Measurements from ENCODE around the gene ST6GALNAC4.
"Not testable (repeated sequence)": the region's sequence is repeated elsewhere in the genome, so short reads cannot be mapped to it uniquely, and the experiment has no call there.

Gene ST6GALNAC4

DNA sequence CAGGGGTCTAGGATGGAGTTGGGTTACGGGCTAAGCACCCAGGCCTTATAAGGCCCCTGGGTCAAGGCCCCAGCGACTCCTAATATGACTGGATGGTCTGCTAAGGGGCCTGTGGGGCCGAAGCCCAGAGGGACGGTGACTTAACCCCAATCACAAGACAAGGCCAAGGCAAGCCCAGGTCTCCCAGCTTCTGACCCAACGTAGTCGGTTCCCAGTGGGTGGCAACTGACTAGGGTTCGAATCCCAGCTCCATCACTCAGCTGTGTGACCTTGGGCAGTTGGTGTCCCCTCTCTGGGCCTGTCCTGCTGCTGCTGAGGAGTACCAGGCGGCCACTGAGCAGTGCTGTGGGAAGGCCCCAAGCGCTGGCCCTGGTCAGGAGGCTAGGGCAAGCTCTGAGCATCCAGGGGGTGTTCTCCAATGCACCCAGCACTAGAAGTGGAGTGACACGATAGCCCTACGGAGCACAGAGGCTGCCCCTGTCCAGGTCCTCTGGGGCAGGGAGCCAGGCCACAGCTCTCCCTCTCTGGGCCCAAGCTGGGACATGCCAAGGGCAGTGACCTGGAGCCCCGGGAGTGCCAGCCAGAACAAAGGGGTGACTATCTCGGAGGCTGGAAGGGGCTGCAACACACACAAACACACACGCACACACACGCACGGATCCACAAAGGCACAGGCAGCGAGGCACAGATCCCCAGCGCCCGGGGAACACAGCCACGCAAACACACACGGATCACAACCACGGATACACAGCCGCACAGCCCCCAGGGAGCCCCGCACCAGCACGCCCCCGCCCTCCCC, 39.9 kb downstream of the ST6GALNAC4 start:
- DNase-seq (ENCODE audit: low spot score in 2 of 2): no peak
- Histone ChIP-seq H3K4me3 (no peak overlapping the region), H3K27me3 (ENCODE audit: low read depth) (no peaks in the 10 kb centered on the region), H3K9me3 (no peaks in the 10 kb centered on the region), H3K4me1 (no peaks in the 10 kb centered on the region), H3K36me3 (replicated peaks) (no peaks in the 10 kb centered on the region)
- in situ Hi-C loops (cut with MboI; ENCODE audit: low sequenced_read_pairs): no loop called here

DNA sequence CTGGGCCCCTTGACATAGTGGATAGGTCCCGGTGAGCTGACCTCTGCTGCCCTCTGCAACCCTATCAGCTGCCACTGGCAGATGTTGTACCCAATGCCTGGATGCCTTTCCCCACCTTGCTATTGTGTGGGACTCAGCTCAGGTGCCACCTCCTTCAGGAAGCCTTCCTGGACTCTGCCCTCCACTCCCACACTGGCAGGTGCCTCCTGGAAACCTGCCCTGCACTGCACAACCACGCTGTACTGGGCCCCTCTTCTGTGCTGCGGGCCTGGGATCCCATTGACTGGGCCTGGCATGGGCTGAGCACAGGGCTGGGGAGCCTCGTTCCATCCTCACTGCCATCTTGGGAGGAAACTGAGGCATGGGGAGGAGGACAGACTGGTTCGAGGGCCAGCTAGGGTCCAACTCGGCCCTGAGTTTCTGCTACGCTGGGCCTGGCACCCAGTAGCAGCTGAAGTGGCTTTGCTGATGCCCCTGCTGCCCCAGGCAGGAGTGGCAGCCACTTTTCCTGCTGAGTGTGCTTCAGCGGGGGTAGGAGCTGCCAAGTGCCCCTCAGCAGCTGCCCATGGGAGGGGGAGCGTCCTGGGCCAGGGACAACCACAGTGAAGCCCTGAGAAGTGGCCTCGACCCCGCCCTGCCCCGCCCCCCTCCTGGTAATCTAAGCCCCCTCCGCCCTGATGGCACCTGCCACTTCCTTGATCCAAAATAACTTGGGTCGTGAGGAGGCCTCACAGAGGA, 40.6 kb downstream of the ST6GALNAC4 start:
- in situ Hi-C loops (cut with MboI; ENCODE audit: low sequenced_read_pairs): no loop called here
- Histone ChIP-seq H3K27me3 (ENCODE audit: low read depth) (no peaks in the 10 kb centered on the region), H3K36me3 (replicated peaks) (no peaks in the 10 kb centered on the region), H3K9me3 (no peaks in the 10 kb centered on the region), H3K4me1 (no peaks in the 10 kb centered on the region), H3K4me3 (no peak overlapping the region)
- DNase-seq (ENCODE audit: low spot score in 2 of 2): no peak

DNA sequence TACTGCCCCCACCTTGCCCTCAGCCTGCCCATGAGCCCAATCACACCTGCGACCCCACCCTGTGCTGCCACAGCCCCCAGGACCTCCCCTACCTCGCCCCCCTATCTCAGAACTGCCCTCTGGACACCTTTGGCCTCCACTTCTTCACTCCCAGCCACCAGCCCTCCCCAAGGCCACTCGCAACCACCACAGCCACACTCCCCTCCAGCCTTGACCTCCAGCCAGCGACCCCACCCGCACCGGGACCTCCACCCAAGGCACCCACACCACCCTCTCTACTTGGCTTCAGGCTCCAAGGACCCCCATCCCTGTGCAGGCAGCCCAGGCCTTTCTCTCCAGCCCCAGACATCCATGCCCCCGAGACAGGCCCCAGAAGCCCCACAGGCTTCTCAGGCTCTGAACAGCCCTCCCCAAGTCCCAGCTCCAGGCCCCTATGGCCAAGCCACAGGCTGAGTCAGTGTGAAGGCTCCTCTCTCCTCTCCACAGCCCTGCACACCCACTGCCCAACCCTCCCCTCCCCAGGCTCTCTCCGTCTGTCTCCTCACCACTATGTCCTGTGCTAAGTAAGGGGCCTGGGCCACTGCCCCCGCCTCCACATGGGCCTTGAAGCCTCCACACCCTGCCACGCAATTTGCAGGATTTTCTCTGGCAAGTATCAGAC, 41.4 kb downstream of the ST6GALNAC4 start:
- no peaks in the 10 kb centered on the region for H3K27me3 ChIP-seq (ENCODE audit: low read depth)
- H3K9me3 ChIP-seq: no peaks in the 10 kb centered on the region
- H3K36me3 ChIP-seq (replicated peaks): no peaks in the 10 kb centered on the region
- no peaks in the 10 kb centered on the region for H3K4me1 ChIP-seq
- DNase-seq (ENCODE audit: low spot score in 2 of 2): no peak
- H3K4me3 ChIP-seq: no peak overlapping the region
- in situ Hi-C loops (cut with MboI; ENCODE audit: low sequenced_read_pairs): no loop called here

DNA sequence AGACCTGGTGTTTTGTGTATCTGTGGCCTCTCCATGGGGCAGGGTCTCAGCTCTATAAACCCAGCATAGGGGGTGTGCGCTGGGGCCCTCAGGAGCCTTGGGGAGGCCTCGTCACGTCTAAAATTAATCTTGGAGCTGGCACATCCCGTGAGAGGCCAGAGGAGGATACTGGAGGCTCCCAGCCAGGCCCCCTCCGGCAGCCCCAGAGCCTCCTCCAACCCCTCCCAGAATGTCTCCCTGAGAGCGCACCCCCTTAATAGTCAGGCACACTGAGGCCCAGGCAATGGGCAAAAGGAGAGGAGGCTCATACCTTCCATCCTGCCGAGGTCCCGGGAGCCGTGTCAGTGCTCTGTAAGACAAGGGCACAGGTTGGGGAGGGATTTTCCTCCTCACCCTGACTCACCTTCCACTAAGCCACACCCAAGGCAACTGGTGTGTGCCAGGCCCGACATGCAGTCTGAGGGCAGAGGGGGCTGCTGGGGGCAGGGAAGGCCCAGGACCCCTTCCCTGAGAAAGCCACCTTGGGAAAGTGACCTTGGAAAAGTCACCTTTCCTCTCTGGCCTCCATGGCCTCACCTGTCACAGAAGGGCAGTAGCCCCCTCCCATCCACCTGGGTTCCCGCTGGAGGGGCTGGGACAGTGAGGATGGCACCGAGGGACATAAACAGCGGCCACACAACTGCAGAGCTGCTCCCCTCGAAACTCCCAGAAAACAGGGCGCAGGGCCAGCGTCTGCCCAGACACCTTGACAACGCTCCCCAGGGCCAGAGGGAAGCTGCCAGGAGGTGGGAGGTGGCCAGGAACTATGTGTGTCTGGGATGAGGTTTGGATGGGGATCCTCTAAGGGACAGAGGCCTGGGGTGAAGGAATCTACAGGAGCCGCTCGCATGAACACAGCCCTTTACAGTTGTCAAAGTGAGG, 42.3 kb downstream of the ST6GALNAC4 start:
- Histone ChIP-seq H3K36me3 (replicated peaks) (no peaks in the 10 kb centered on the region), H3K27me3 (ENCODE audit: low read depth) (no peaks in the 10 kb centered on the region), H3K9me3 (no peaks in the 10 kb centered on the region), H3K4me1 (no peaks in the 10 kb centered on the region), H3K4me3 (no peak overlapping the region)
- DNase-seq (ENCODE audit: low spot score in 2 of 2): no peak
- in situ Hi-C loops (cut with MboI; ENCODE audit: low sequenced_read_pairs): no loop called here

DNA sequence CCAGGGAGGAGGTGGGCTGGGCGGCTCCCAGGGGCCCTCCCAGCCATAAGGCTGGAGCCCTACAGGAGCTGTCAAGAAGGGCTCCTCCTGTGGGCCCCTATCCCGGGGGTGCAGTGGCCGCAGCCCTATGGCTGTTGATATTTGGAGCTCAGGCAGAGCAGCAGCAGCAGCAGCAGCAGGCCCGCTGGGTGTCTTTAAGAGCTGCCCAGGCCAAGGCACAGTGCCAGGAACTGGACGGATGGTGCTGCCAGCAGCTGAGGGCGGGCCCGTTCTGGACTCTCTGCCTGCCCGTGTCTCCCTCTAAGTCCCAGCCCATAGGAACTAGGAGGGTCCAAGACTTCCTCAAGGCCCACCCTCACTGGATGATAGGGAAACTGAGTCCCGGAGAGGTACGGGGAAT, 43.0 kb downstream of the ST6GALNAC4 start:
- in situ Hi-C loops (cut with MboI; ENCODE audit: low sequenced_read_pairs): no loop called here

DNA sequence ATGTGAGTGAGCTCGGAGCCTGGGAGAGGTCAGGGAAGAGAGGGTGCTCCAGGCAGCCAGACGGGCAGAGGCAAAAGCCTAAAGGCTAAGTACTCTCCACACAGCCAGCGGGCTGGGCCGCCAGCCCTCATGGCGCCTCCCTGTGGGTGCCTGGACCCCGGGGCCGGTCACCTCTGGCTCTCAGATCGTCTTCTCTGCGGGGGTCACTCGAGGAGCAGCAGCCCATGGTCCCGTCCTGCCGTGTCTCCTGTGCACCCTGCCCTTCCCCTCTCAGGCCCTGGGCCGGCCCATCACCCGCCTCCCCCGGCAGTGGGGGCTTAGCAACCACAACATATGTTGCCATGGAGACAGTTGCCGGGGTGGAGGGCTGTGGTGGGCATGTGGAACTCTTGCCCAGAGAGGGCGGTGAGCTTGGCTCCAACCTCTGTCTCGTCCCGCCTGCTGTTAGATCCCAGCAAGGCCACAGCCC, 43.6 kb downstream of the ST6GALNAC4 start:
- no peaks in the 10 kb centered on the region for H3K4me1 ChIP-seq
- in situ Hi-C loops (cut with MboI; ENCODE audit: low sequenced_read_pairs): no loop called here
- no peaks in the 10 kb centered on the region for H3K36me3 ChIP-seq (replicated peaks)
- no peaks in the 10 kb centered on the region for H3K27me3 ChIP-seq (ENCODE audit: low read depth)
- no peaks in the 10 kb centered on the region for H3K9me3 ChIP-seq
- DNase-seq (ENCODE audit: low spot score in 2 of 2): no peak
- H3K4me3 ChIP-seq: no peak overlapping the region

More for the DNA sequence above, 43.0 kb downstream of the ST6GALNAC4 start:
- H3K4me3 ChIP-seq: no peak overlapping the region
- no peaks in the 10 kb centered on the region for H3K27me3 ChIP-seq (ENCODE audit: low read depth)
- H3K9me3 ChIP-seq: no peaks in the 10 kb centered on the region
- no peaks in the 10 kb centered on the region for H3K36me3 ChIP-seq (replicated peaks)
- no peaks in the 10 kb centered on the region for H3K4me1 ChIP-seq
- no peak for DNase-seq (ENCODE audit: low spot score in 2 of 2)

DNA sequence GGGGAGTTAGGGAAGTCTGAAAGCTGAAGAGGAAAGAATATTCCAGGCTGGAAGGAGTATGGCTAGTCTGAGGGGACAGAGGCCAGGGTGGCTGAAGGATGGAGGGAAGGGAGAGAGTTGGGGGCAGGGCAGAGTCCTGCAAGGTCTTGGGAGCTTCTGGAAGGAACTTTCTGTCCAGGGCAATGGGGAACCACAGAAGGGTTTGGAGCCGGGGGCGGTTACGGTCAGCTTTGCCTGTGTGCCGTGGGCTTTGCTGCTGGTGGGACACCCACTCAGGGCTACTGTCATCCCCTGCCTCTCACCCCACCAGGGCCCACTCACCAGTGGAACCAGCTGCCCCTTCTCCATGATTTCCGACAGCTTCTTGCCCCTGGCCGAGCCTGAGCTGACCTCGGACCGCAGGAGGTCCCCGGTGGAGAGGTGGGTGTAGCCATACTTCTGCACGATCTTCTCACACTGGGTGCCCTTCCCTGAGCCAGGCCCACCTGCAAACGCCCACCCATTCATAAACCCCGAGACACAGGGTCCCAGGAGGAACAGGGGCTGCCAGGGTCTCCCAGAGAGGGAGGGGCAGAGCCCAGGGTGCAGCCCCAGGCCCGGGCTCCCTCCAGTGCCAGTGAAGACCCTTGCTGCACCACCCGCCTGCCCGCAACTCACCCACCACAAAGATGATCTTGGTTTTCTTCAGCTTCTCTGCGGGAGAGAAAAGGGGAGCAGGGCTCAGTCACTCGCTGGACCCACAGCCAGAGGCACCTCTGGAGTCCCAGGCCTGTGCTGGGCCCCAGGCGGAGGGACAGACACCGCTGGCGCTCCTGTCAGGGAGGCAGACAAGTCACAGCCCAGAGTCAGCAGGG, 44.2 kb downstream of the ST6GALNAC4 start:
- Histone ChIP-seq H3K4me1 (no peaks in the 10 kb centered on the region), H3K27me3 (ENCODE audit: low read depth) (no peaks in the 10 kb centered on the region), H3K9me3 (no peaks in the 10 kb centered on the region), H3K4me3 (no peak overlapping the region), H3K36me3 (replicated peaks) (no peaks in the 10 kb centered on the region)
- in situ Hi-C loops (cut with MboI; ENCODE audit: low sequenced_read_pairs): no loop called here
- DNase-seq (ENCODE audit: low spot score in 2 of 2): no peak

DNA sequence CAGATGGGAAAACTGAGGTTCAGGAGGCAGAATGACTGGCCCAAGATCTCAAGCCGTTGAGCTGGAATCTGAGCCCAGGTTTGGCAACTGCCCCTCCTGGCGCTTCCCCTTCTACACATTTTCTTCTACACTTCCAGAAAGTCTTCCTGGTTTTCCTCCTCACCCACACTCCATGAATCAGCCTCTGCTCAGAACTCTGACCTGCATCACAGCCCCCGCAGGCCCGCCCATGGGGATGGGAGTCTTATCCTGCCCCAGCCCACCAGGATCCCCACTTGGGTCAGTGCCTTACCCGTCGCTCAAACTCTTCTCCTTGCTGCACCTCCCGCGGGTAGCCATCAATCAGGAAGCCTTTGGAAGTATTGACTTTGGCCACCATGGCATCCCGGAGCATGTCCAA, 45.3 kb downstream of the ST6GALNAC4 start:
- no peak overlapping the region for H3K4me3 ChIP-seq
- no peaks in the 10 kb centered on the region for H3K36me3 ChIP-seq (replicated peaks)
- no peaks in the 10 kb centered on the region for H3K27me3 ChIP-seq (ENCODE audit: low read depth)
- no peaks in the 10 kb centered on the region for H3K4me1 ChIP-seq
- in situ Hi-C loops (cut with MboI; ENCODE audit: low sequenced_read_pairs): no loop called here
- DNase-seq (ENCODE audit: low spot score in 2 of 2): no peak
- H3K9me3 ChIP-seq: no peaks in the 10 kb centered on the region

DNA sequence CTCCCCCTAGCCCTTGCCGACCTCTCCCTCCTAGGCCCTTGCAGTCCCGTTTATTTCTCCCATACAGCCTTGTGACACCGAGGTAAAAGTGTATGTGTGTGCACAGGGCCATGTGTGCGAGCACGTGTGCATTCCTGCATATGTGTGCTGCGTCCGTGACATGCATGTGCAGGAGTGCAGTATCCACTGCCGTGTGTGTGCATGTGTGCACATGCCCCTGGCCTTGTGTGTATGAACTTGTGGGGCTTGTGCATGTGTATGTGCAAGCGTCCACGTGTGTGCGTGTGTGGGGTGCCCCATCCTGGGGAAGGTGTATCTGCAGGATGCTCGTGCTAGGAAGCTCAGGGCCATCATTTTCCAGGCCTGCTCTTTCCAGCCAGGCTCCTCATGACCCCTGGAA, 46.0 kb downstream of the ST6GALNAC4 start:
- Histone ChIP-seq H3K9me3 (no peaks in the 10 kb centered on the region), H3K36me3 (replicated peaks) (no peaks in the 10 kb centered on the region), H3K27me3 (ENCODE audit: low read depth) (no peaks in the 10 kb centered on the region), H3K4me3 (no peak overlapping the region), H3K4me1 (no peaks in the 10 kb centered on the region)
- DNase-seq (ENCODE audit: low spot score in 2 of 2): no peak
- in situ Hi-C loops (cut with MboI; ENCODE audit: low sequenced_read_pairs): no loop called here

DNA sequence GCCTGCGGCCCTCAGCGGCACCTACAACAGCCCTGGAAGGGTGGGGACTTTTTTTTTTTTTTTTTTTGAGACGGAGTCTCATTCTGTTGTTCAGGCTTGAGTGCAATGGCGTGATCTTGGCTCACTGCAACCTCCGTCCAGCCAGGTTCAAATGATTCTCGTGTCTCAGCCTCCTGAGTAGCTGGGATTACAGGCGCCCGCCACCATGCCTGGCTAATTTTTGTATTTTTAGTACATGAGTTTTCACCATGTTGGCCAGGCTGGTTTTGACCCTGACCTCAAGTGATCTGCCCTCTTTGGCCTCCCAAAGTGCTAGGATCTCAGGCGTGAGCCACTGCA, 46.7 kb downstream of the ST6GALNAC4 start:
- in situ Hi-C loops (cut with MboI; ENCODE audit: low sequenced_read_pairs); H3K4me3 ChIP-seq; H3K9me3 ChIP-seq; H3K27me3 ChIP-seq (ENCODE audit: low read depth); DNase-seq (ENCODE audit: low spot score in 2 of 2); H3K4me1 ChIP-seq; H3K36me3 ChIP-seq (replicated peaks): not testable (repeated sequence)

DNA sequence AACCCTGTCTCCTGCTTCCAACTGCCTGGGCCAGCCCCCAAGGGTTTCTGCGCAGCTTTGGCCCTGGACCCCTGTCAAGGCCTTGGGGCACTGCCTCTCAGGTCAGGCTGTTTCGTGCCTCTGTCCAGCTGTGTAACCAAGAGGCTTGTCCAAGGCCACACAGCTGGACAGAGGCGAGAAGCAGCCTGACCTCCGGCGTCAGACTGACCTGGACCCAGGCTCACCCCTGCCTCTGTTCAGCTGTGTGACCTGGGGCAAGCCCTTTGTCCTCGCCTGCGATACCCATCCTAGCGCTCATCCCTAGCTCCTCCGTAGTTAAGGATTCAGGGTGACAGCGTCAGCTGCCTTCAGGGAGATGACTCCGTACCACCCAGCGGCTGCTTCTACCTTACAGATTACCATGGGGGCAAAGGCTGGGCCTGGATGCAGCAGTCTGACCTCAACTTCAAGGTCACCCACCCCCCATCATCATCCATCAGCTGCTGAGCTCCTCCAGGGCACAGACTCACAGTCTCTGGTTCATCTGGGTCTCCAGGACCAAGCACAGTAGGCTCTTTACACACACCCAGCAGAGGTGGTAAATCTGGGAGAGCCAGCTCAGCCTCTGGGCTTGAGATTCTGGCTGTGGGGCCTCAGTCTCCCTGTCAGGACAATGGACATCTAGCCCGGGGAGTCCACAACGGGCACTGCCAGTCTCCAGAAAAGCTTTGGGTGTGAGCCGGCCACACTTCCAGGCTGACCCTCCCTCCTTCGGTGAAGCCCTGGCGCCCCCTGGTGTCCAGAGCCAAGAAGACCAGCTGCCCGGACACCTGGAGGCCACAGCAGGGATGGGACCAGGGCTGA, 47.3 kb downstream of the ST6GALNAC4 start:
- no peak overlapping the region for H3K4me3 ChIP-seq
- peak; percentile 58 to 95 for DNase-seq (ENCODE audit: low spot score in 2 of 2)
- H3K9me3 ChIP-seq: no peaks in the 10 kb centered on the region
- no peaks in the 10 kb centered on the region for H3K27me3 ChIP-seq (ENCODE audit: low read depth)
- in situ Hi-C loops (cut with MboI; ENCODE audit: low sequenced_read_pairs): no loop called here
- H3K36me3 ChIP-seq (replicated peaks): no peaks in the 10 kb centered on the region
- H3K4me1 ChIP-seq: no peaks in the 10 kb centered on the region

DNA sequence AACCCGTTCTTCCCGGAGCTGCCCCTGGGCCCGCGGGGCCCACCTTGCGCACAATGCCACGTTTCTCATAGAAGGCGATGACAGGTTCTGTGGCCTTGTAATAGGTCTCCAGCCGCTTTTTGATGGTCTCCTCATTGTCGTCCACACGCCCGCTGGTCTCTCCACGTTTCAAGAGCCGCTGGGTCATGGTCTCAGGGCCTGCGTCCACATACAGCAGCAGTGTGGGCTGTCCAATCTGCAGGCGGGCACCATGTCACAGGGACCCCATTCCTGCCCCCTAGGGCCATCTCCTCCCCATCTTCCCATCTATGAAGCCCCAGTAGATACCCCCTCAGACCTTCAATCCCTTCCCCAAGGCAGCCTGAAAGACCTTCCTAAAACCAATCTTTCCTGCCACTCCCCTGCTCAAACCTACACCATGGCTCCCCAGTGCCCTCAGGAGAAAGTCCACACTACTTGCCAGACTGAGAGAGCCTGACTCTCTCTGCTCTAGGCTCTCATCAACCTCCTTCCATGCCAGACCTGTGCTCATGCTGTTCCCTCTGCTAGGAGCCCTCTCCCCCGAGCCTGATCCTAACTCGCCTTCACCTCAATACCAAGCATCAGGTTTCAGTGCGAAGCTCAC, 48.5 kb downstream of the ST6GALNAC4 start:
- Histone ChIP-seq H3K4me3 (no peak overlapping the region), H3K27me3 (ENCODE audit: low read depth) (no peaks in the 10 kb centered on the region), H3K36me3 (replicated peaks) (no peaks in the 10 kb centered on the region), H3K9me3 (no peaks in the 10 kb centered on the region), H3K4me1 (no peaks in the 10 kb centered on the region)
- in situ Hi-C loops (cut with MboI; ENCODE audit: low sequenced_read_pairs): no loop called here
- no peak for DNase-seq (ENCODE audit: low spot score in 2 of 2)
